ENCODE data around the gene C15orf39.

DNA sequence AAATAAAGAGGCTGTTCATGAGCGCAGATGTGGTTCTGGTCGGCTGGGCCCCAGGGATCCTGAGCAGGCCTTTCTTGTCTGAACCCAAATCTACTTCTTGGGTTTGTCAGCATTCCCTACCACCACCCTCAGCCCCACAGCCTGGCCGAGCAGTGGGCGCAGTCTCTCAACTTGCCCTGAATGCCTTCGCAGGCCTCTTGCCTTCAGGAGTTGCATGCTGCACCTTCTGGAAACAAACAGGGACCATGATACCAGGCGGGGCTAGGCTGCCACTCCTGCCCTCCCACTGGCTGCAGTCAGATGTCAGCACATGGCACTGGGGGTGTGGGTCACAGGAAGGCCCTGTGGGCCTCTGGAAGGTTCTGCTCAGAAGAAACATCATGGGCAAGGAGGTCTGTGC lies 13.2 kb upstream of the C15orf39 start:
- TF ChIP-seq, protein P1, sequence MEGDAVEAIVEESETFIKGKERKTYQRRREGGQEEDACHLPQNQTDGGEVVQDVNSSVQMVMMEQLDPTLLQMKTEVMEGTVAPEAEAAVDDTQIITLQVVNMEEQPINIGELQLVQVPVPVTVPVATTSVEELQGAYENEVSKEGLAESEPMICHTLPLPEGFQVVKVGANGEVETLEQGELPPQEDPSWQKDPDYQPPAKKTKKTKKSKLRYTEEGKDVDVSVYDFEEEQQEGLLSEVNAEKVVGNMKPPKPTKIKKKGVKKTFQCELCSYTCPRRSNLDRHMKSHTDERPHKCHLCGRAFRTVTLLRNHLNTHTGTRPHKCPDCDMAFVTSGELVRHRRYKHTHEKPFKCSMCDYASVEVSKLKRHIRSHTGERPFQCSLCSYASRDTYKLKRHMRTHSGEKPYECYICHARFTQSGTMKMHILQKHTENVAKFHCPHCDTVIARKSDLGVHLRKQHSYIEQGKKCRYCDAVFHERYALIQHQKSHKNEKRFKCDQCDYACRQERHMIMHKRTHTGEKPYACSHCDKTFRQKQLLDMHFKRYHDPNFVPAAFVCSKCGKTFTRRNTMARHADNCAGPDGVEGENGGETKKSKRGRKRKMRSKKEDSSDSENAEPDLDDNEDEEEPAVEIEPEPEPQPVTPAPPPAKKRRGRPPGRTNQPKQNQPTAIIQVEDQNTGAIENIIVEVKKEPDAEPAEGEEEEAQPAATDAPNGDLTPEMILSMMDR (conservative IDR thresholded peaks at IDR 0.05; ENCODE audit: low read depth, low read length): no peak
- no peak for TF ChIP-seq EZH2 (IDR thresholded peaks at IDR 0.05; ENCODE audit: borderline replicate concordance, low read depth, low read length, poor library complexity, severe bottlenecking)
